ENCODE results near the gene LRRC17. TPM values are rescaled to one million over a fixed set of nuclear protein-coding genes. Genes with fewer than 3 reads are reported as not detected.

LRRC17 gene
- 2.3 TPM for total RNA-seq
- long read RNA-seq, partial matches to known transcripts = 1 of 3 reads
- long read RNA-seq, other reads (novel, unspliced or antisense) = 0 of 3 reads

- Histone ChIP-seq H3K4me3 (peak within 1 kb of the TSS; percentile 56), H3K27me3 (ENCODE audit: low read depth) (no peaks in the 10 kb centered on the region), H3K27ac (replicated peaks) (peak within 1 kb of the TSS; percentile 63), H3K4me1 (peaks cover 20% of the 10 kb centered on the region), H3K9me3 (replicated peaks) (peaks cover 7% of the 10 kb centered on the region), H3K36me3 (no peaks in the 10 kb centered on the region)
- intact Hi-C loops (cut with micrococcal nuclease) = no loop called here
- no peak for DNase-seq
- TF ChIP-seq CTCF (IDR thresholded peaks at IDR 0.05; ENCODE audit: borderline replicate concordance) = no peak
Observed at GRCh38 chr7:102912742-102913141, at the start of gene LRRC17. Gene LRRC17 (plus strand): TSS chr7:102913000. CDS start chr7:102933914, 20,914 bp downstream.

- Histone ChIP-seq H3K4me1 (no peaks in the 10 kb centered on the region), H3K9me3 (replicated peaks) (no peaks in the 10 kb centered on the region), H3K27me3 (ENCODE audit: low read depth) (no peaks in the 10 kb centered on the region), H3K4me3 (no peak overlapping the region), H3K27ac (replicated peaks) (no peak overlapping the region), H3K36me3 (no peaks in the 10 kb centered on the region)
- TF ChIP-seq CTCF (IDR thresholded peaks at IDR 0.05; ENCODE audit: borderline replicate concordance) = no peak
- no peak for DNase-seq
- intact Hi-C loops (cut with micrococcal nuclease) = no loop called here
Observed at GRCh38 chr7:102864958-102865357, 47.8 kb upstream of the LRRC17 start.

- H3K27ac ChIP-seq (replicated peaks) = no peak overlapping the region
Observed at GRCh38 chr7:102866535-102867215, 46.1 kb upstream of the LRRC17 start.

GRCh38 chr7:102869195-102869594, 43.6 kb upstream of the LRRC17 start:
- Histone ChIP-seq H3K9me3 (replicated peaks) (no peaks in the 10 kb centered on the region), H3K27me3 (ENCODE audit: low read depth) (no peaks in the 10 kb centered on the region), H3K4me3 (no peak overlapping the region), H3K36me3 (no peaks in the 10 kb centered on the region), H3K4me1 (no peaks in the 10 kb centered on the region), H3K27ac (replicated peaks) (no peak overlapping the region)
- DNase-seq = no peak
- intact Hi-C loops (cut with micrococcal nuclease) = no loop called here
- no peak for TF ChIP-seq CTCF (IDR thresholded peaks at IDR 0.05; ENCODE audit: borderline replicate concordance)

More at GRCh38 chr7:102866535-102867215, 46.1 kb upstream of the LRRC17 start:
- H3K27me3 ChIP-seq (ENCODE audit: low read depth) = no peaks in the 10 kb centered on the region
- no peak for TF ChIP-seq CTCF (IDR thresholded peaks at IDR 0.05; ENCODE audit: borderline replicate concordance)
- no peaks in the 10 kb centered on the region for H3K4me1 ChIP-seq
- H3K36me3 ChIP-seq = no peaks in the 10 kb centered on the region
- DNase-seq = no peak
- no peaks in the 10 kb centered on the region for H3K9me3 ChIP-seq (replicated peaks)
- no peak overlapping the region for H3K4me3 ChIP-seq
- intact Hi-C loops (cut with micrococcal nuclease) = no loop called here

- H3K9me3 ChIP-seq (replicated peaks) = no peaks in the 10 kb centered on the region
- H3K4me3 ChIP-seq = no peak overlapping the region
- DNase-seq = no peak
- intact Hi-C loops (cut with micrococcal nuclease) = no loop called here
- H3K36me3 ChIP-seq = no peaks in the 10 kb centered on the region
- no peak overlapping the region for H3K27ac ChIP-seq (replicated peaks)
- H3K4me1 ChIP-seq = no peaks in the 10 kb centered on the region
- TF ChIP-seq CTCF (IDR thresholded peaks at IDR 0.05; ENCODE audit: borderline replicate concordance) = no peak
- H3K27me3 ChIP-seq (ENCODE audit: low read depth) = no peaks in the 10 kb centered on the region
Observed at GRCh38 chr7:102872460-102872859, 40.3 kb upstream of the LRRC17 start.
